HG02870 (cell line): ENCODE data around the gene SGPL1.
"Not testable (repeated sequence)": the region's sequence is repeated elsewhere in the genome, so short reads cannot be mapped to it uniquely, and the experiment has no call there.

Experiments
- ATAC-seq: cut with Tn5 transposase; IDR thresholded peaks from one replicate; pipeline ENCODE4 v1.9.1; 2021; ENCODE audit warnings: mild to moderate bottlenecking, moderate library complexity; ENCODE audit not compliant: unreplicated experiment

The SGPL1 gene

GRCh38 chr10:70837660-70838059, 21.9 kb downstream of the SGPL1 start:
- no peak for ATAC-seq

- no peak for ATAC-seq
Observed at GRCh38 chr10:70838270-70838805, 22.6 kb downstream of the SGPL1 start.

GRCh38 chr10:70840836-70841235, 25.1 kb downstream of the SGPL1 start:
- no peak for ATAC-seq

- no peak for ATAC-seq
Observed at GRCh38 chr10:70843333-70843732, 27.6 kb downstream of the SGPL1 start.

GRCh38 chr10:70843776-70844489, 28.2 kb downstream of the SGPL1 start:
- ATAC-seq, result no peak

- no peak for ATAC-seq
Observed at GRCh38 chr10:70845256-70845655, 29.5 kb downstream of the SGPL1 start.

- no peak for ATAC-seq
Observed at GRCh38 chr10:70845816-70846215, 30.1 kb downstream of the SGPL1 start.

GRCh38 chr10:70846795-70847194, 31.0 kb downstream of the SGPL1 start:
- ATAC-seq, result no peak

- no peak for ATAC-seq
Observed at GRCh38 chr10:70847659-70848360, 32.1 kb downstream of the SGPL1 start.

- ATAC-seq, result no peak
Observed at GRCh38 chr10:70849582-70850016, 33.9 kb downstream of the SGPL1 start.

GRCh38 chr10:70850097-70850496, 34.3 kb downstream of the SGPL1 start:
- ATAC-seq, result no peak

GRCh38 chr10:70851597-70852475, 36.1 kb downstream of the SGPL1 start:
- no peak for ATAC-seq

GRCh38 chr10:70853038-70853437, 37.3 kb downstream of the SGPL1 start:
- ATAC-seq, result no peak

GRCh38 chr10:70853457-70853856, 37.7 kb downstream of the SGPL1 start:
- no peak for ATAC-seq

GRCh38 chr10:70856454-70856853, 40.7 kb downstream of the SGPL1 start:
- no peak for ATAC-seq

- no peak for ATAC-seq
Observed at GRCh38 chr10:70858759-70859158, 43.0 kb downstream of the SGPL1 start.

GRCh38 chr10:70861495-70862197, 45.9 kb downstream of the SGPL1 start:
- ATAC-seq, result not testable (repeated sequence)

- no peak for ATAC-seq
Observed at GRCh38 chr10:70863470-70864160, 47.9 kb downstream of the SGPL1 start.

- ATAC-seq, result no peak
Observed at GRCh38 chr10:70864935-70865334, 49.2 kb downstream of the SGPL1 start.

- no peak for ATAC-seq
Observed at GRCh38 chr10:70866424-70866823, 50.7 kb downstream of the SGPL1 start.
